Measurements from ENCODE around the gene PTMS. TPM values are rescaled to one million over a fixed set of nuclear protein-coding genes. Genes with fewer than 3 reads are reported as not detected.

Gene PTMS
- total RNA-seq, 1 experiment from 2014 or later, result 370 TPM

GRCh38 chr12:6818645-6819044 is 52.5 kb downstream of the PTMS start (continued):
- no peak for TF ChIP-seq FOXP1 (CRISPR knock-in tag; IDR thresholded peaks at IDR 0.05; ENCODE audit: borderline replicate concordance)
- TF ChIP-seq NFYB (CRISPR knock-in tag; conservative IDR thresholded peaks at IDR 0.05; ENCODE audit: low read depth), result no peak

- Mint-ChIP-seq H3K27ac (peak overlapping the region; percentile 12), H3K27me3 (ENCODE audit: low read depth) (peaks cover 62% of the 10 kb centered on the region), H3K36me3 (no peaks in the 10 kb centered on the region), H3K9me3 (no peaks in the 10 kb centered on the region), H3K4me1 (peaks cover 54% of the 10 kb centered on the region), H3K4me3 (peak overlapping the region; percentile 25; the same call in 1 of the 2 replicates)
- ChIA-PET POLR2A (interaction anchor here (1.1 to 1.5 kb wide), 2 partner anchors 50 to 67 kb away, joined by 3 to 5 read pairs; partner anchors contain the start of gene MLF2), CTCF (interaction anchor here (0.7 to 2.4 kb wide), 2 partner anchors 65 to 1324 kb away, joined by 3 to 8 read pairs; no protein-coding TSS in a partner anchor)
- TF ChIP-seq FOXK1 (CRISPR knock-in tag; IDR thresholded peaks at IDR 0.05) (no peak), USF1 (CRISPR knock-in tag; IDR thresholded peaks at IDR 0.05) (no peak), ZNF317 (CRISPR knock-in tag; IDR thresholded peaks at IDR 0.05; ENCODE audit: borderline replicate concordance, low read depth) (no peak), HMGA2 (CRISPR knock-in tag; IDR thresholded peaks at IDR 0.05) (no peak), IRF2 (CRISPR knock-in tag; IDR thresholded peaks at IDR 0.05; ENCODE audit: borderline replicate concordance, low read depth) (no peak), GRHL2 (CRISPR knock-in tag; IDR thresholded peaks at IDR 0.05; ENCODE audit: insufficient replicate concordance, severe bottlenecking) (no peak), ZNF512 (CRISPR knock-in tag; IDR thresholded peaks at IDR 0.05; ENCODE audit: borderline replicate concordance) (no peak), CBFB (CRISPR knock-in tag; IDR thresholded peaks at IDR 0.05; ENCODE audit: low read depth) (no peak), ZNF281 (CRISPR knock-in tag; IDR thresholded peaks at IDR 0.05) (no peak), NR2C2 (CRISPR knock-in tag; IDR thresholded peaks at IDR 0.05) (no peak)
- TF ChIP-seq, protein P1, sequence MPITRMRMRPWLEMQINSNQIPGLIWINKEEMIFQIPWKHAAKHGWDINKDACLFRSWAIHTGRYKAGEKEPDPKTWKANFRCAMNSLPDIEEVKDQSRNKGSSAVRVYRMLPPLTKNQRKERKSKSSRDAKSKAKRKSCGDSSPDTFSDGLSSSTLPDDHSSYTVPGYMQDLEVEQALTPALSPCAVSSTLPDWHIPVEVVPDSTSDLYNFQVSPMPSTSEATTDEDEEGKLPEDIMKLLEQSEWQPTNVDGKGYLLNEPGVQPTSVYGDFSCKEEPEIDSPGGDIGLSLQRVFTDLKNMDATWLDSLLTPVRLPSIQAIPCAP (CRISPR knock-in tag; IDR thresholded peaks at IDR 0.05), result no peak
- TF ChIP-seq, protein P2, sequence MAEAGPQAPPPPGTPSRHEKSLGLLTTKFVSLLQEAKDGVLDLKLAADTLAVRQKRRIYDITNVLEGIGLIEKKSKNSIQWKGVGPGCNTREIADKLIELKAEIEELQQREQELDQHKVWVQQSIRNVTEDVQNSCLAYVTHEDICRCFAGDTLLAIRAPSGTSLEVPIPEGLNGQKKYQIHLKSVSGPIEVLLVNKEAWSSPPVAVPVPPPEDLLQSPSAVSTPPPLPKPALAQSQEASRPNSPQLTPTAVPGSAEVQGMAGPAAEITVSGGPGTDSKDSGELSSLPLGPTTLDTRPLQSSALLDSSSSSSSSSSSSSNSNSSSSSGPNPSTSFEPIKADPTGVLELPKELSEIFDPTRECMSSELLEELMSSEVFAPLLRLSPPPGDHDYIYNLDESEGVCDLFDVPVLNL (CRISPR knock-in tag; IDR thresholded peaks at IDR 0.05; ENCODE audit: borderline replicate concordance, low read depth), result no peak
- TF ChIP-seq, protein P3, sequence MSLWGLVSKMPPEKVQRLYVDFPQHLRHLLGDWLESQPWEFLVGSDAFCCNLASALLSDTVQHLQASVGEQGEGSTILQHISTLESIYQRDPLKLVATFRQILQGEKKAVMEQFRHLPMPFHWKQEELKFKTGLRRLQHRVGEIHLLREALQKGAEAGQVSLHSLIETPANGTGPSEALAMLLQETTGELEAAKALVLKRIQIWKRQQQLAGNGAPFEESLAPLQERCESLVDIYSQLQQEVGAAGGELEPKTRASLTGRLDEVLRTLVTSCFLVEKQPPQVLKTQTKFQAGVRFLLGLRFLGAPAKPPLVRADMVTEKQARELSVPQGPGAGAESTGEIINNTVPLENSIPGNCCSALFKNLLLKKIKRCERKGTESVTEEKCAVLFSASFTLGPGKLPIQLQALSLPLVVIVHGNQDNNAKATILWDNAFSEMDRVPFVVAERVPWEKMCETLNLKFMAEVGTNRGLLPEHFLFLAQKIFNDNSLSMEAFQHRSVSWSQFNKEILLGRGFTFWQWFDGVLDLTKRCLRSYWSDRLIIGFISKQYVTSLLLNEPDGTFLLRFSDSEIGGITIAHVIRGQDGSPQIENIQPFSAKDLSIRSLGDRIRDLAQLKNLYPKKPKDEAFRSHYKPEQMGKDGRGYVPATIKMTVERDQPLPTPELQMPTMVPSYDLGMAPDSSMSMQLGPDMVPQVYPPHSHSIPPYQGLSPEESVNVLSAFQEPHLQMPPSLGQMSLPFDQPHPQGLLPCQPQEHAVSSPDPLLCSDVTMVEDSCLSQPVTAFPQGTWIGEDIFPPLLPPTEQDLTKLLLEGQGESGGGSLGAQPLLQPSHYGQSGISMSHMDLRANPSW (CRISPR knock-in tag; conservative IDR thresholded peaks at IDR 0.05; ENCODE audit: low read depth), result no peak
- ATAC-seq (no peak), DNase-seq (ENCODE audit: low spot score) (no peak)
Observed at GRCh38 chr12:6819106-6820030, 53.2 kb downstream of the PTMS start.

All from WTC11 (cell line).